Myometrial cell (primary cell): ENCODE results near the gene GTPBP1. TPM values are rescaled to one million over a fixed set of nuclear protein-coding genes. Genes with fewer than 3 reads are reported as not detected.

Experiments
- total RNA-seq: library from RNA; depleted of rRNA; stranded (reverse); fragments of >200 nt; gene quantifications from 2 replicates; pipeline ENCODE4 v1.2.3, GENCODE V29; 2015

Gene GTPBP1
- total RNA-seq, result 29.4 and 30.3 TPM in 2 replicates

GRCh38 chr22:38705235-38706100 is at the start of gene GTPBP1:
Gene GTPBP1 (plus strand): TSS chr22:38705944. CDS start chr22:38705956, 12 bp downstream.

GRCh38 chr22:38656256-38657044 is 49.3 kb upstream of the GTPBP1 start, which contains the start of the genes CBY1 and FAM227A:
Gene CBY1 (plus strand): TSS chr22:38656638. CDS start chr22:38668055, 11,417 bp downstream.
Gene FAM227A (minus strand): TSS chr22:38656392. CDS start chr22:38650168, 6,224 bp downstream.

DNA sequence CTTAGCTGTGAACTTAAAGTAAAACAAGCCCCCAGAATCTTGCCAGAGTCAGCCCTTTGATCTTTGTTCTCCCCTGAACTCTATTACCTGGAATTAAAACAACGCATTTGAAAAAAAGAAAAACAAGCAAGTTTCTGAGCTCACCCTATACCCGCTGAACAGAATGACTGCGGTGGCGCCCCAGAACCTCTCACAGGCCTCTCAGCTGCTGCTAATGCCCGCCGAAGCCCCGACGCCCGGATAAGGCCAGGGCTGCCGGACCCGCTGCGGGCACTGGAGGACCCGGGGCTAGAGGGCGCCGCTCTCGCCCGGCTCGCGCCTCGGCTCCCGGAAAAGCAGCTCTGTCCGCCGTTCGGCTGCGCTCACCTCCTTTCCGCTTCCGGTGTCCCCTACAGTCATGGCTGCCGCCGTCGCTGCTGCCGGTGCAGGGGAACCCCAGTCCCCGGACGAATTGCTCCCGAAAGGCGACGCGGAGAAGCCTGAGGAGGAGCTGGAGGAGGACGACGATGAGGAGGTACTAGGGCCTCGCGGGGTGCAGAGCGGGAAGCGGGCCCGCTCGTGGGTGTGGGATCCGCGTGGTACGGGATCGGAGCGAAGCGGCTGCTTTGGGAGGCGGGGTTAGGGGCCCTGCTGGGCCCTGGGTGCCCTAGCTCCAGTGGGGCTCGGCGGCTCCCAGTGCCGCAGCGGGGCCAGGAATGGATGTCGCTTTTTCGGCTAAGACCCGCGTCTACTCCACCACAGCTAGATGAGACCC is 24.0 kb upstream of the GTPBP1 start, which contains the start of gene TOMM22:
TSS of gene TOMM22 (plus strand) at position 376 of the 754 bp plus-strand sequence. CDS start at position 398, 22 bp downstream.

DNA sequence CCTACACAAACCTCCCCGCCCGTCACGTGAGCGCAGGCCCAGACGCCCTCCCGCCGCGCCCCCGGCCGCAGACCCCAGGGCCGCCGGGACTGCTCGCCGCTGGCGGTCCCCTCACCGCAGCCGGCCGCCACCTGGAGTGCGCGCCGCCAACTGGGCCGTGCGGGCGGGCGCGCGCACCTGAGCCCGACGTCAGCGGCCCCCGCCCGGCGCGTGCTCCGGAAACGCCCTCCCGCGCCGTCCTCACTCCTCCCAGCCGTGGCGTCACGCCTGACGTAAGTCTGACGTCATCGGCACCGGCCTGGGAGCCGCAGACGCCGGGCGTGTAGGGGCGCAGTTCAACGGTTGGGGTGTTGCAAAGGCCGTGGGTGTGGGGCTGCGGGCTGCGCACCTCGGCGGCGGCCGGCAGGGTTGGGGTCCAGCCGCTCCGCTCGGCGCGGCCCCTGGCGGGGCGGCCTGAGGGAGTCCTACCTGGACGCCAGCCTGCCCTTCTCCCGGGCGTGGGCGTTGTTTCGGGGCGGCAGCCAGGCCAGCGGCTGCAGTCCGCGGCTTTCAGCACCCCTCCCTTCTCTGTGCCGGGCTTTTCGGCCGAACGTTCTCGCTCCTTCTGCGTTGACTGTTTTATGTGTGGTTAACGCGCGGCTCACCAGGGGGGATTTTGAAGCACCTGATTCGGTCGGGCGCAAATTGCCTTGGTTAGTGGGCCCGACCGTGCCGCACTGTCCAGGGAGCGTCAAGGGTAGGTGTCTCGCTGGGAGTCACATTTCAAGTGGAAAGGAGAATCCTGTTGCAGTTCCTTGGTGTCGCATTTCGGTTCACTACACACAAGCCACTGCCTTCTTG is 4.7 kb upstream of the GTPBP1 start, which contains the start of gene JOSD1:
TSS of gene JOSD1 (minus strand) at position 155 of the 840 bp plus-strand sequence. CDS start 956 bp downstream, outside the sequence.

GRCh38 chr22:38755911-38756532 is 50.3 kb downstream of the GTPBP1 start, which contains the start of gene SUN2:
Gene SUN2 (minus strand): TSS chr22:38755998. CDS start chr22:38752628, 3,370 bp downstream.

Other genes with a start within 250 kb of the GTPBP1 start
- 219 and 222 TPM in 2 replicates for gene KDELR3, start 237.8 kb upstream of the GTPBP1 start, total RNA-seq
- 139 and 161 TPM in 2 replicates for gene DDX17, start 199.6 kb upstream of the GTPBP1 start, total RNA-seq
- 3.2 and 6.3 TPM in 2 replicates for gene DMC1, start 135.8 kb upstream of the GTPBP1 start, total RNA-seq
- gene FAM227A, start 49.6 kb upstream of the GTPBP1 start, total RNA-seq, result 0.58 and 1.8 TPM in 2 replicates
- gene CBY1, start 49.3 kb upstream of the GTPBP1 start, total RNA-seq, result 17.5 and 23.9 TPM in 2 replicates
- 78.3 and 89.7 TPM in 2 replicates for gene TOMM22, start 24.0 kb upstream of the GTPBP1 start, total RNA-seq
- gene JOSD1, start 5.0 kb upstream of the GTPBP1 start, total RNA-seq, result 48.1 and 53.0 TPM in 2 replicates
- 86.5 and 95.4 TPM in 2 replicates for gene SUN2, start 50.1 kb downstream of the GTPBP1 start, total RNA-seq
- gene DNAL4, start 88.2 kb downstream of the GTPBP1 start, total RNA-seq, result 21.6 and 23.7 TPM in 2 replicates
- under 0.01 and 0.18 TPM in 2 replicates for gene NPTXR, start 138.1 kb downstream of the GTPBP1 start, total RNA-seq
- 42.5 and 44.4 TPM in 2 replicates for gene CBX6, start 166.3 kb downstream of the GTPBP1 start, total RNA-seq